Activated CD8-positive, alpha-beta memory T cell treated with anti-CD3 and anti-CD28 coated beads for 48 hours (primary cell): ENCODE data around the gene RABL6.

Experiments used
- DNase-seq, 3 experiments: peaks; one replicate each; pipeline ENCODE4 v3.0.0-alpha.2; 2020; ENCODE audit warnings: low read depth in 2 of 3, low spot score in 2 of 3

The RABL6 gene

DNA sequence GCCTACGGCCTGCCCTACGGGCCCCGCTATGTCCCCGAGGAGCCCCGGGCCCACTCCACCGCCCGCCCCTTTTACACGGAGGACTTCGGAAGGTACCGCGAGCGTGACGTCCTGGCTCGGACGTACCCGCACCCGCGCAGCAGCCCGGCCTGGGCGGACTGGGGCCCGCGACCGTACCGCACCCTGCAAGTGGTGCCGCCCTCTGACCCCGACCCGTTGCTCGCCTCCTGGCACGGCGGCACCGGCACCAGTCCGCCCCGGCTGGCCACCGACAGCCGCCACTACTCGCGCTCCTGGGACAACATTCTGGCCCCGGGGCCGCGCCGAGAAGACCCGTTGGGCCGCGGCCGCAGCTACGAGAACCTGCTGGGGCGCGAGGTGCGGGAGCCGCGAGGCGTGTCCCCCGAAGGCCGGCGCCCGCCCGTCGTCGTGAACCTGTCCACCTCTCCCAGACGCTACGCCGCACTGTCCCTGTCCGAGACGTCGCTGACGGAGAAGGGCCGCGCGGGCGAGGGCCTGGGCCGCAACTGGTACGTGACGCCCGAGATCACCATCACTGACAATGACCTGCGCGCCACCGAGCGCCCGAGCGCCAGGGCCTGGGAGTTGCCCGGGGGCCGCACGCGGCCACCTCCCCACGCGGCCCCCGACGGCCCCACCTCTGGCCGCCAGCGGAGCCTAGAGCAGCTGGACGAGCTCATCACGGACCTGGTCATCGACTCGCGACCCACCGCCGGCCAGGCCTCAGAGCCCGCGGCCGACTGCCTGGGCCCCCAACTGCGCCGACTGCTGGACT lies 37.9 kb downstream of the RABL6 start:
- no peak for DNase-seq

GRCh38 chr9:136846376-136847087 lies 38.8 kb downstream of the RABL6 start:
- no peak for DNase-seq

DNA sequence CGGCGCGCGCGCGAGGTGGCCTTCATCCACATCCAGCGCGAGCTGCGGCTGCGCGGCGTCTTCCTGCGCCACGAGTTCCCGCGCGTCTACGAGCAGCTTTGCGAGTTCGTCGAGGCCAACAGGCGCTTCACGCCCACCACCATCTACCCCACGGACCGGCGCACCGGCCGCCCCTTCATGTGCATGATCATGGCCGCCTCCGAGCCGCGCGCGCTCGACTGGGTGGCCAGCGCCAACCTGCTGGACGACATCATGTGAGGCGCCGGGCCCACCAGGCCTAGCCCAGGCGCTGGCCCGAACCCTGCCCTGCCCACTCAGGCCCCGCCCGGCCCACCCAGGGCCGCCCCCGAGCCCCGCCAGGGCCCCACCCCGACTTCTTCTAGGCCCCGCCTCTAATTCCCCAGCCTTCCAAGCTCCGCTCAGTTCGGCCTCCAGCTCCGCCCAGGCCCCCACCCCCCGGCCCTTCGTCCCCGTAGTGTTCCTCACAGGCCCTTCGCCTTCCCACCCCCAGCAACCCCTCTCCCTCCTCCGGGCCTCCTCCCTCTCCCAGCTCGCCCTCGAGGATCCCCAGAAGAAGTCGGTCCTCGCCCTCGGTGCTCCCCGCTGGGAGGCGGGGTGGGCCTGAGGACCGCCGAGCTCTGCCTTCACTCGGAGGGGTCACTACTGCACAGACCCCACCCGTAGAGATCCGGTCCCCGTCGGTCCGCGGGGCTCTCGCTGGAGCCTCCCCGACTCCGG lies 39.5 kb downstream of the RABL6 start:
- no peak for DNase-seq

DNA sequence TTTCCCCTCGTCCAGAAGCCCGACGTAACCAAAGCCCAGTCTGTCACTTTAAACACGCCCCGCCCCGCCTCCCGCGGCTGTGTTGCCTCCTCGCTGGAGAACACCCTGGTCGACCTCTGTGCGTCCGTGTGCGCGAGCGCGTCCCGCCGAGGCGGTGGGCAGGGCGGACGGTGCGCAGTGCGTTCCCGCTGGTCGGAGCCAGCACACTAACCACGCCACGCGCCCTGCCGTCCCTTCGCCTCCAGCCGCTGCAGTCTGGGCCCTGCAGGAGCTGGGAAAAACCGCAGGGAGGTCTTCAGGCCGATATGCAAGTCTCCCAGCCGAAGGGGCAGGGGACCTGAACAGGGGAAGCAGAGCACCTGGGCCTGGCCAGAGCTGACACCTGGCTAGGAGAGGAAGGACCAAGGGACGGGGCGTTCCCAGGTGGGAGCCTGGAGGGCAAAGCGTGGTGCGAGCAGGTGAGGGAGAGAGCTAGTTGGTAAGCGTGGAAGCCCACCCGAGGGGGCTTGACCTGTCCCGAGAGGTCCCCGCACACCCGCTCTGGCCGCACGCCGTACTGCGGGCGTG lies 40.2 kb downstream of the RABL6 start:
- peak; percentile 60 to 72 (median 69) for DNase-seq

DNA sequence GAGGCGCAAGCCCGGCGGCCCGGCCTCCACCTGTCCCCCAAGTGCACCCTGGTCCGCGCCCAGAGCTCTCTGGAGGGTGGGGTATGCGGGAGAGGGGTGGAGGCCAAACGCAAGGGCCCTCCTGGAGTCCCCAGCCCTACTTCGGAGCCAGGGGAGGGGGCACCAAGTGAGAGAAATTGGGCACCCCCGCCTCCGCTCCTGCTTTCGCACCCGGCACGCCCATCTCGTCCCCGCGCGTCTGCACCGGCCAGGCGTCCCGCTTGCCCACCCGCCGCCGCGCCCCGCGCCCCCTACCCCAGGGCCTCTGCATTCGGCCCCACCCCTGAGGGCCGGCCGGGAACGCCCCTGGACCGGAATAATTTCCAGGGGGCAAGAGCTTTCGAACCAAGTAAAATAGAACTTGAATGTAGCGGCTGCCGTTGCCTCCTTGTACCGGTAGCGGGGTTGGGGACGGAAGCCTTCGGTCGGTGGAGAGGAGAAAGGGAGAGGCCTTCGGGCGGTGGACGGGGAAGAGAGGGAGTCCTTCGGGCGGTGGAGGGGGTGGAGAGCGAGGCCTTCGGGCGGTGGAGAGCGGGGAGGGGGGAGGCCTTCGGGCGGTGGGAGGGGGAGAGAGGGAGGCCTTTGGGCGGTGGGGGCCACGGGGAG lies 40.8 kb downstream of the RABL6 start:
- DNase-seq = no peak

- DNase-seq = peak; percentile 87 to 95 (median 93)
Observed at GRCh38 chr9:136849038-136849959, 41.6 kb downstream of the RABL6 start, which contains the start of gene PHPT1. Gene PHPT1 (plus strand): TSS chr9:136849409. CDS start chr9:136849431, 22 bp downstream.

DNA sequence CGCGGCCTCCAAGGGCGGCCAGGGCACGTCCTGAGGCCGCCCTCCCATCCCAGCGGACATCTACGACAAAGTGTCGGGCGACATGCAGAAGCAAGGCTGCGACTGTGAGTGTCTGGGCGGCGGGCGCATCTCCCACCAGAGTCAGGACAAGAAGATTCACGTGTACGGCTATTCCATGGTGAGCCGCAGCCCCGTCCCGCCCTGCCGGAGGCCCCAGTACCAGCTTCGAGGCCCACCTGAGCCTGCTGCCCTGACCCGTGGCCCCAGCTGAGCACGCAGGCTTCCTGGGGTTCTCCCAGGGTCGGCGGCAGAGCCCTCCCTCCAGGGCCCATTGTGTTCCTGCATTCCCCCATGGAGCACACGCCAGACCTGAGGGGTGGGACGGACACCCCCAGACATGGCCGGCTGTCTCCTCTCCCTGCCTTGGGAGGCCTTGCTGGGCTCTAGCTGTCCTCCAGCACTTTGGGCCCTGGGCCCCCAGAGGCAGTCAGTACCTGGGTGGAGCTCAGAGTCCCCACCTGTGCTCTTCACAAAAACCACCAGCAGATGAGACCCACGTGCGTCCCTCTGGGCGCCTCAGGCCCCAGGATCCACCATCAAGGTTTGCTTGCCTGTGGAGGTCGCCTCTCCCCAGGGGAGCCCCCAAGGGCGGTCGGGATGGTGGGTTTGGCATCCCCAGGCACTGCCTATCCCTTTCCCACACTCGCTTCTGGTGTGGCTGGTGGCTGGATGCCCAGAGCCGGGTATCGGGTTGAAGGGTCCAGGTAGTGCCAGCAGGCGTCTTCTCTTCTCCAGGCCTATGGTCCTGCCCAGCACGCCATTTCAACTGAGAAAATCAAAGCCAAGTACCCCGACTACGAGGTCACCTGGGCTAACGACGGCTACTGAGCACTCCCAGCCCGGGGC lies 42.5 kb downstream of the RABL6 start:
- no peak for DNase-seq

DNA sequence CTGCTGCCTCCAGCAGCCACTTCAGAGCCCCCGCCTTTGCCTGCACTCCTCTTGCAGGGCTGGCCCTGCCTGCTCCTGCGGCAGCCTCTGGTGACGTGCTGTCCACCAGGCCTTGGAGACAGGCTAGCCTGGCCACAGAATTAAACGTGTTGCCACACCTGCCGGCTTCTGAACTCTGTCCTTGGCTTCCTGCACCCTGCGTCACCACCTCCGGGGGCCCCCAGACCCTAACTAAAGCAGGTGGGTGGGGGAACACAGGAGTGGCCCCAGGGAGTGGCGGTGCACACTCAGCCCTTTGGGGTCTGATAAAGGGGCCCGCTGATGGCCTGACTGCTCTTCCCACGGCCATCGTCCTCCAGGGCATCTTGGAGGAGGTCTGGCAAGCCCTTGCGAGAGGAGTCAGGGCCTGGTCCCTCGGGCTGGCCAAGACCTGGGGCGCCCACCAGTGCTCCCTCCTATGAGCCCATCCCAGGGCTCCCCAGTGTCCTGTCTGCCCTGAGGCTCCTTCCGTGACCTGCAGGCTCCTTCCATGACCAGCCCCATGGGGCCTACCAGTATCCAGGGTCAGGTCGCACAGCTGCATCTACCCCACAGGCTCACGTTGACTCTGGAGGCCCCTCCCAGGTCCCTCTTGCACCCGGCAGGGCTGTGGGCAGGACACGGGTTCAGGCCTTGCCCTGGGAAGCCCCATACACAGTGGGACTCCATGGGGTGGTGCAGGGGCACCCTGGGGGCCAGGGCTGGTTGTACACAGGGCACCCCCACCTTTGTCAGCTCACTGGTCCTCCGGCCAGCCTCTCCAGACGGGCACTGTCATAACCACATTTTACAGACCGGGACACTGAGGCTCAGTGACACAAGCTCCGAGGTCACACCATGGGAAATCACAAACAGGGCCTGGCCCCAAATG lies 43.4 kb downstream of the RABL6 start:
- DNase-seq = no peak

- no peak for DNase-seq
Observed at GRCh38 chr9:136851941-136852663, 44.4 kb downstream of the RABL6 start, which contains the start of gene MAMDC4. Gene MAMDC4 (plus strand): TSS chr9:136852346. CDS start chr9:136852417, 71 bp downstream.

GRCh38 chr9:136852664-136853595 lies 45.2 kb downstream of the RABL6 start:
- DNase-seq = no peak

- no peak for DNase-seq
Observed at GRCh38 chr9:136853596-136854112, 45.9 kb downstream of the RABL6 start.

- DNase-seq = no peak
Observed at GRCh38 chr9:136854113-136854841, 46.5 kb downstream of the RABL6 start.

GRCh38 chr9:136854842-136855460 lies 47.2 kb downstream of the RABL6 start:
- no peak for DNase-seq

GRCh38 chr9:136855461-136856078 lies 47.8 kb downstream of the RABL6 start:
- DNase-seq = no peak
